GM21390 (cell line): Measurements from ENCODE around the gene SDE2.
"Not testable (repeated sequence)": the region's sequence is repeated elsewhere in the genome, so short reads cannot be mapped to it uniquely, and the experiment has no call there.

Experiments
- ATAC-seq: cut with Tn5 transposase; IDR thresholded peaks from one replicate; pipeline ENCODE4 v1.9.1; 2021; ENCODE audit not compliant: unreplicated experiment

Gene SDE2

GRCh38 chr1:226007126-226007892 lies 8.2 kb upstream of the SDE2 start:
- ATAC-seq, result not testable (repeated sequence)

- no peak for ATAC-seq
Measured at GRCh38 chr1:226006686-226007085, 7.5 kb upstream of the SDE2 start.

- ATAC-seq, result no peak
Measured at GRCh38 chr1:226004396-226004795, 5.3 kb upstream of the SDE2 start.

- ATAC-seq, result no peak
Measured at GRCh38 chr1:226003502-226004170, 4.5 kb upstream of the SDE2 start.

GRCh38 chr1:226002667-226003501 lies 3.7 kb upstream of the SDE2 start:
- ATAC-seq, result no peak

GRCh38 chr1:226001963-226002666 lies 3.0 kb upstream of the SDE2 start:
- no peak for ATAC-seq

- no peak for ATAC-seq
Measured at GRCh38 chr1:226001088-226001487, 1.9 kb upstream of the SDE2 start.

- not testable (repeated sequence) for ATAC-seq
Measured at GRCh38 chr1:226000493-226001081, 1.4 kb upstream of the SDE2 start.

- ATAC-seq, result peak; percentile 31
Measured at GRCh38 chr1:225999912-226000337, 782 bp upstream of the SDE2 start.

GRCh38 chr1:225998560-225999226 lies 450 bp downstream of the SDE2 start:
- peak; percentile 7 for ATAC-seq

GRCh38 chr1:225996946-225997545 lies 2.1 kb downstream of the SDE2 start:
- ATAC-seq, result no peak

- no peak for ATAC-seq
Measured at GRCh38 chr1:225995919-225996864, 3.0 kb downstream of the SDE2 start.

GRCh38 chr1:225990705-225991464 lies 8.3 kb downstream of the SDE2 start:
- ATAC-seq, result no peak

- no peak for ATAC-seq
Measured at GRCh38 chr1:225987491-225988316, 11.4 kb downstream of the SDE2 start.

- ATAC-seq, result no peak
Measured at GRCh38 chr1:225981714-225982113, 17.4 kb downstream of the SDE2 start.

- no peak for ATAC-seq
Measured at GRCh38 chr1:225980005-225980836, 18.9 kb downstream of the SDE2 start.
